Astrocyte (in vitro differentiated cells and primary cell): Measurements from ENCODE around the gene FSD1.

ENCODE experiments used
- CTCF ChIP-seq: IDR thresholded peaks from 2 replicates; pipeline ENCODE4 v1.5.1; 2011; ENCODE audit warnings: low read depth, mild to moderate bottlenecking, inconsistent platforms, low read length, moderate library complexity; ENCODE audit not compliant: insufficient read depth
- EZH2 ChIP-seq: IDR thresholded peaks from 2 replicates; pipeline ENCODE4 v1.6.1; 2012; ENCODE audit warnings: mild to moderate bottlenecking, low read length, inconsistent platforms; ENCODE audit not compliant: insufficient read depth

GRCh38 chr19:4300589-4300988, 3.8 kb upstream of the FSD1 start:
- TF ChIP-seq CTCF (no peak), EZH2 (no peak)
